ENCODE results near the gene HIVEP3.
A peak's percentile ranks its signal among the peaks of the same experiment; 100 is the strongest.

HIVEP3 gene

DNA sequence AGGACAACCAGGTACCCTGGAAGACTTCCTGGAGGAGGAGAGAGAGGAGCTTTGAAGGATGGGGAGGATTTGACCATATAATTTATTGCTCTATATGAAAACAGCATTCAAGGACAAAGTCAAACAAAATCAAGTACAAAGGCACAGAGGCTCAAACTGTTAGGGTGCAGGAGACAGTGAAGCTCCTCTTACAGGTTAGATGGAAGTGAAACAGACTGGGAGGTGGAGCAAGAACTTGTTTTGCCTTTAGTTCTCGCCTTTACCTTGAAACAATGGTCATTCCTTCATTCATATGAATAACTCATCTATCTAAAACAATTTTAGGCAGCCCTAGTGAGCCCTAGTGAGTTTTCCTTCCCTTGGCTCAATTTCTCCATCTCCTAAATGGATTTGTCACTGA is 199.6 kb downstream of the HIVEP3 start:
- H2BK5ac ChIP-seq (ENCODE audit: low read length): no peak overlapping the region
- no peak overlapping the region for H3K4ac ChIP-seq (ENCODE audit: low read length)
- no peak overlapping the region for H3K4me3 ChIP-seq (ENCODE audit: low read length in 2 of 2)
- no peak overlapping the region for H3K9ac ChIP-seq (ENCODE audit: low read depth, low read length, poor library complexity)
- H2BK120ac ChIP-seq (ENCODE audit: low read depth, low read length): no peak overlapping the region
- WGBS, 2 donors (ENCODE audit: extremely low coverage in 2 of 2, insufficient read length in 2 of 2, insufficient replicate concordance in 1 of 2): no CpG with 5 or more reads among the region's 1 CpG
- H3K36me3 ChIP-seq (replicated peaks in 1 of 2; ENCODE audit: control insufficient read depth in 2 of 2, insufficient read depth in 2 of 2, low read length in 2 of 2): no peaks in the 10 kb centered on the region
- no peak overlapping the region for H2BK15ac ChIP-seq (ENCODE audit: low read length)
- no peaks in the 10 kb centered on the region for H3K9me3 ChIP-seq (replicated peaks in 1 of 2; ENCODE audit: control insufficient read depth in 2 of 2, insufficient read depth in 1 of 2, low read depth in 1 of 2, low read length in 2 of 2)
- no peak overlapping the region for H2AFZ ChIP-seq (ENCODE audit: low read length)
- H4K8ac ChIP-seq (ENCODE audit: low read depth, low read length): no peak overlapping the region
- H3K23ac ChIP-seq (ENCODE audit: low read depth, low read length, poor library complexity): no peak overlapping the region
- H2BK12ac ChIP-seq (ENCODE audit: low read length): no peak overlapping the region
- no peak overlapping the region for H3K27ac ChIP-seq (replicated peaks; ENCODE audit: low read length)
- H3K4me2 ChIP-seq (ENCODE audit: insufficient read depth, low read length, poor library complexity, severe bottlenecking): no peak overlapping the region
- no peak overlapping the region for H4K91ac ChIP-seq (ENCODE audit: low read depth, low read length, poor library complexity)
- no peak overlapping the region for H2AK5ac ChIP-seq (ENCODE audit: low read depth, low read length)
- no peak overlapping the region for H3K14ac ChIP-seq (ENCODE audit: low read length)
- no peak overlapping the region for H3K18ac ChIP-seq (ENCODE audit: low read length)
- no peaks in the 10 kb centered on the region for H3K27me3 ChIP-seq (ENCODE audit: control insufficient read depth in 3 of 3, insufficient read depth in 3 of 3, low read depth in 1 of 3, low read length in 3 of 3)
- H3K4me1 ChIP-seq (ENCODE audit: control insufficient read depth in 2 of 2, insufficient read depth in 1 of 2, low read depth in 1 of 2, low read length in 2 of 2): peaks cover 0 to 4% of the 10 kb centered on the region in 2 donors
- DNase-seq (ENCODE audit: low spot score): no peak
- no peaks in the 10 kb centered on the region for H3K79me1 ChIP-seq (ENCODE audit: low read depth, low read length)

DNA sequence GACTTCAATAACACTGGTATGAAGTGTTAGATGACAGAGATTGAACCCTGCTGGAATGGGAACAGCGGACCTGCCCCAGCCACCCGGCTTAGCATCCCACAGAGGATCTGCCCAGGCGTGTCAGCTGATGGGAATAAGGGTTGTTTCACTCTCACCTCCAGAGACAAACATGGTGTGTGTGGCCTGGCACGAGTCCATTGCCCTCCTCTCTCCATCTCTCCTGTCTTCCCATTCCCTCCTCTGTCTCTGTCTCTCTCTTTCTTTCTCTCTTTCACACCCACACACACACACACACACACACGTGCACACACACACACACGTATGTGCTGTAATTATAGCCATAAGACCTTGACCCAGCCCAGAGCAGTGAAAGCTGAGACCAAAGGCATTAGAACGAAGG is 200.2 kb downstream of the HIVEP3 start:
- WGBS, 2 donors (ENCODE audit: extremely low coverage in 2 of 2, insufficient read length in 2 of 2, insufficient replicate concordance in 1 of 2): no CpG with 5 or more reads among the region's 7 CpGs
- H3K4me1 ChIP-seq (ENCODE audit: control insufficient read depth in 2 of 2, insufficient read depth in 1 of 2, low read depth in 1 of 2, low read length in 2 of 2): peaks cover 0 to 4% of the 10 kb centered on the region in 2 donors
- DNase-seq (ENCODE audit: low spot score): no peak

DNA sequence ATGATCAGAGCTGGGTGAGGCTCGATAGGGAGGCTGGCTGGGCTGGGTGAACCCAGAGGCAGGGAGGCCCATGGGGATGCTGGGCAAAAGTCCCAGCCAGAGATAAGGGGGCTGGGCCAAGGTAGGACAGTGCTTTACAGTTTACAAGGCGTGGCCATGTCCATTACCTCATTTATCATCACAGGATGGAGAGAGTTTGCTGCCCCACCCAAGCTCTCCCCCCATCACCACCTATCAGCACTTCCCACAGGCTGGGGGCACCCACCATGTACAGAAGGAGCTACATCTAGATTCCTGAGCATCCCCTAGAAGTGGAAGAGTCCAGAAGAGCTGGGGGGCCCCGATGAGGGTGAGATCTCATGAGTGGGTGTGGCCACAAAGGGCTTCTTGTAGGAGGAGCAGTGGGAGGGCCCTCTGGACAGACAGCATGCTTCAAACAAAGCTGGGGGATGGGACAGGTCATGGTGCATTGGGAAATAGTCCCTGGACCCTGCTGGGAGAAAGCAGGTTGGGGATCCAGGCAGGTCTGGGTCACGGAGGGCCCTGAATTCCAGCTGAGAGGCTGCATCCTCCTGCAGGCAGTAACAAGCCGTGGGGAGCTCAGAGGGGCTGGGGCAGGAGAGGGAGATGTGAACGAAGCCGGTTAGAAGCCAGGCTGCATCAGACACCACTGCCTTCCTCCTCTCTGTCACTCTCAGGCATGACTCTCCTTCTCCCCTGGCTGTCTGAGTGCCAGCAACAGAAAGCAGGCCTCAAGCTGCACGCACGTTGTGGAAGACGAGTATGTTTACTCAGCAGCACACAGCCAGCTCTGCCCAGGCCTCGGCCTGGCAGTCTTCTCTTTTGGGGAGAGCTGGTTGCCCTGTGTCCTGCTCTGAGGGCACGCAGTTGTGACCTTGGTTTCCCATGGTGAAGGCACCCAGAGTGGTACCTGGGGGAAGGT is 202.3 kb downstream of the HIVEP3 start:
- Histone ChIP-seq H2BK15ac (ENCODE audit: low read length) (no peak overlapping the region), H3K4ac (ENCODE audit: low read length) (no peak overlapping the region), H4K91ac (ENCODE audit: low read depth, low read length, poor library complexity) (no peak overlapping the region), H3K27me3 (ENCODE audit: control insufficient read depth in 3 of 3, insufficient read depth in 3 of 3, low read depth in 1 of 3, low read length in 3 of 3) (no peaks in the 10 kb centered on the region), H2AK5ac (ENCODE audit: low read depth, low read length) (no peak overlapping the region), H3K36me3 (replicated peaks in 1 of 2; ENCODE audit: control insufficient read depth in 2 of 2, insufficient read depth in 2 of 2, low read length in 2 of 2) (no peaks in the 10 kb centered on the region), H2AFZ (ENCODE audit: low read length) (no peak overlapping the region), H2BK12ac (ENCODE audit: low read length) (no peak overlapping the region), H3K18ac (ENCODE audit: low read length) (peak overlapping the region; percentile 73), H3K4me1 (ENCODE audit: control insufficient read depth in 2 of 2, insufficient read depth in 1 of 2, low read depth in 1 of 2, low read length in 2 of 2) (peaks cover 0 to 10% of the 10 kb centered on the region in 2 donors), H3K9ac (ENCODE audit: low read depth, low read length, poor library complexity) (peak overlapping the region; percentile 38), H3K14ac (ENCODE audit: low read length) (peak overlapping the region; percentile 43), H3K27ac (replicated peaks; ENCODE audit: low read length) (no peak overlapping the region), H3K9me3 (replicated peaks in 1 of 2; ENCODE audit: control insufficient read depth in 2 of 2, insufficient read depth in 1 of 2, low read depth in 1 of 2, low read length in 2 of 2) (no peaks in the 10 kb centered on the region), H4K8ac (ENCODE audit: low read depth, low read length) (no peak overlapping the region), H3K23ac (ENCODE audit: low read depth, low read length, poor library complexity) (peak overlapping the region; percentile 12), H2BK120ac (ENCODE audit: low read depth, low read length) (no peak overlapping the region), H3K4me2 (ENCODE audit: insufficient read depth, low read length, poor library complexity, severe bottlenecking) (no peak overlapping the region), H3K79me1 (ENCODE audit: low read depth, low read length) (no peaks in the 10 kb centered on the region), H2BK5ac (ENCODE audit: low read length) (no peak overlapping the region), H3K4me3 (ENCODE audit: low read length in 2 of 2) (no peak overlapping the region)
- no CpG with 5 or more reads among the region's 12 CpGs for WGBS, 2 donors (ENCODE audit: extremely low coverage in 2 of 2, insufficient read length in 2 of 2, insufficient replicate concordance in 1 of 2)
- DNase-seq (ENCODE audit: low spot score): no peak

More for the DNA sequence above, 200.2 kb downstream of the HIVEP3 start:
- Histone ChIP-seq H3K4ac (ENCODE audit: low read length) (no peak overlapping the region), H3K4me3 (ENCODE audit: low read length in 2 of 2) (no peak overlapping the region), H3K79me1 (ENCODE audit: low read depth, low read length) (no peaks in the 10 kb centered on the region), H3K23ac (ENCODE audit: low read depth, low read length, poor library complexity) (no peak overlapping the region), H3K14ac (ENCODE audit: low read length) (no peak overlapping the region), H3K9ac (ENCODE audit: low read depth, low read length, poor library complexity) (peak overlapping the region; percentile 33), H2BK15ac (ENCODE audit: low read length) (no peak overlapping the region), H3K4me2 (ENCODE audit: insufficient read depth, low read length, poor library complexity, severe bottlenecking) (no peak overlapping the region), H3K9me3 (replicated peaks in 1 of 2; ENCODE audit: control insufficient read depth in 2 of 2, insufficient read depth in 1 of 2, low read depth in 1 of 2, low read length in 2 of 2) (no peaks in the 10 kb centered on the region), H3K18ac (ENCODE audit: low read length) (peak overlapping the region; percentile 11), H2BK120ac (ENCODE audit: low read depth, low read length) (no peak overlapping the region), H2AFZ (ENCODE audit: low read length) (no peak overlapping the region), H4K8ac (ENCODE audit: low read depth, low read length) (no peak overlapping the region), H2AK5ac (ENCODE audit: low read depth, low read length) (no peak overlapping the region), H2BK5ac (ENCODE audit: low read length) (no peak overlapping the region), H3K27ac (replicated peaks; ENCODE audit: low read length) (no peak overlapping the region), H3K36me3 (replicated peaks in 1 of 2; ENCODE audit: control insufficient read depth in 2 of 2, insufficient read depth in 2 of 2, low read length in 2 of 2) (no peaks in the 10 kb centered on the region), H4K91ac (ENCODE audit: low read depth, low read length, poor library complexity) (no peak overlapping the region), H2BK12ac (ENCODE audit: low read length) (no peak overlapping the region), H3K27me3 (ENCODE audit: control insufficient read depth in 3 of 3, insufficient read depth in 3 of 3, low read depth in 1 of 3, low read length in 3 of 3) (no peaks in the 10 kb centered on the region)

DNA sequence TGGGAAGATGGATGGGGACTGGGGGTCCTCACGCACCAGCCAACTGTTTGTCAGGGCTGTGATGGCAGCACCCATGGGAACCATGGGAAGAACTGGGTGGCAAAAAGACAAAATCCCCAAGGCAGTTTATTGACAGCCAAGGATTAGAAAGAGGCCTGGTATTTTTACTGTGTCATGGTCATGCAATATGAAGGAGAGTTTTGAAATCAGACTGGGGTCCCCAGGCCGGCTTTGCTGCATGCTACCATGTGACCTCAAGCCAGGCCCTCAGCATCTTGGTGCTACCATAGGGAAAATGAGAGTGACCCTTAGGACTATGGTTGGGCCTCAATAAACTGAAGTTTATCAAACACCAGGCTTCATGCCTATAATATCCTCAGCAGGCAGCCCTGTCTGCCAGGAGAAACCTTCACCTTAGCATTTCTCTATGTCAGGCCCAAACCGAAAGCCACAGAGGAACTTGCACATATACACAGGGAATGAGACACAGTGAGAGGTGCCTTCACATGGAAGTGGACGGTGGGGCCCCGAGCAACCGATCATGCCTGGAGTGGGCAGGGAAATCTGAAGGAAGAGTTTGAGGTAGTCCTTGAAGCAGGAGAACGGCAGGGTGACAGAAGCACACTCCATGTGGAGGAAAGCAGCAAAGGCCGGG is 203.2 kb downstream of the HIVEP3 start:
- Histone ChIP-seq H3K4ac (ENCODE audit: low read length) (no peak overlapping the region), H3K4me3 (ENCODE audit: low read length in 2 of 2) (no peak overlapping the region), H2AK5ac (ENCODE audit: low read depth, low read length) (no peak overlapping the region), H3K14ac (ENCODE audit: low read length) (no peak overlapping the region), H4K91ac (ENCODE audit: low read depth, low read length, poor library complexity) (no peak overlapping the region), H3K27me3 (ENCODE audit: control insufficient read depth in 3 of 3, insufficient read depth in 3 of 3, low read depth in 1 of 3, low read length in 3 of 3) (no peaks in the 10 kb centered on the region), H2BK5ac (ENCODE audit: low read length) (no peak overlapping the region), H2BK120ac (ENCODE audit: low read depth, low read length) (no peak overlapping the region), H3K18ac (ENCODE audit: low read length) (no peak overlapping the region), H3K27ac (replicated peaks; ENCODE audit: low read length) (no peak overlapping the region), H4K8ac (ENCODE audit: low read depth, low read length) (no peak overlapping the region), H3K23ac (ENCODE audit: low read depth, low read length, poor library complexity) (peak overlapping the region; percentile 12), H2BK12ac (ENCODE audit: low read length) (no peak overlapping the region), H3K36me3 (replicated peaks in 1 of 2; ENCODE audit: control insufficient read depth in 2 of 2, insufficient read depth in 2 of 2, low read length in 2 of 2) (no peaks in the 10 kb centered on the region), H2BK15ac (ENCODE audit: low read length) (peak overlapping the region; percentile 33), H3K9me3 (replicated peaks in 1 of 2; ENCODE audit: control insufficient read depth in 2 of 2, insufficient read depth in 1 of 2, low read depth in 1 of 2, low read length in 2 of 2) (no peaks in the 10 kb centered on the region), H3K9ac (ENCODE audit: low read depth, low read length, poor library complexity) (peak overlapping the region; percentile 38), H3K4me2 (ENCODE audit: insufficient read depth, low read length, poor library complexity, severe bottlenecking) (no peak overlapping the region), H2AFZ (ENCODE audit: low read length) (no peak overlapping the region), H3K79me1 (ENCODE audit: low read depth, low read length) (no peaks in the 10 kb centered on the region), H3K4me1 (ENCODE audit: control insufficient read depth in 2 of 2, insufficient read depth in 1 of 2, low read depth in 1 of 2, low read length in 2 of 2) (peaks cover 0 to 10% of the 10 kb centered on the region in 2 donors)
- DNase-seq (ENCODE audit: low spot score): no peak
- WGBS, 2 donors (ENCODE audit: extremely low coverage in 2 of 2, insufficient read length in 2 of 2, insufficient replicate concordance in 1 of 2): no CpG with 5 or more reads among the region's 8 CpGs
